Measurements from ENCODE around the gene RAB7A. TPM values are rescaled to one million over a fixed set of nuclear protein-coding genes. Genes with fewer than 3 reads are reported as not detected.

RAB7A gene
- polyA plus RNA-seq, 2 of the 4 experiments (the other 2 are of a cell fraction): 137 to 160 TPM

GRCh38 chr3:128781164-128781563, 55.2 kb downstream of the RAB7A start:
- H3K27ac ChIP-seq: no peak overlapping the region
- no peaks in the 10 kb centered on the region for H3K9me3 ChIP-seq
- FAIRE-seq (no peak), ATAC-seq (no peak), DNase-seq (ENCODE audit: low read depth in 1 of 2, low spot score in 1 of 2) (no peak)
- no peak overlapping the region for H3K4me3 ChIP-seq
- POLR2A ChIA-PET: no interaction called here
- CTCF ChIA-PET: interaction anchor here (0.7 to 2.4 kb wide), 4 partner anchors 14 to 1115 kb away, joined by 3 to 11 read pairs (median 6); no protein-coding TSS in a partner anchor
- no peak overlapping the region for H3K4me2 ChIP-seq
- WGBS (ENCODE audit: missing lambda C conversion rate): 100% methylated on average over 1 of the region's 1 CpG
- no peak for TF ChIP-seq CHD4 (IDR thresholded peaks at IDR 0.05; ENCODE audit: borderline replicate concordance)
- TF ChIP-seq POLR2AphosphoS2 (conservative IDR thresholded peaks at IDR 0.05; ENCODE audit: low read length): no peak
- TF ChIP-seq HDAC2 (IDR thresholded peaks at IDR 0.05): no peak
- peaks cover 41% of the 10 kb centered on the region for H3K4me1 ChIP-seq

DNA sequence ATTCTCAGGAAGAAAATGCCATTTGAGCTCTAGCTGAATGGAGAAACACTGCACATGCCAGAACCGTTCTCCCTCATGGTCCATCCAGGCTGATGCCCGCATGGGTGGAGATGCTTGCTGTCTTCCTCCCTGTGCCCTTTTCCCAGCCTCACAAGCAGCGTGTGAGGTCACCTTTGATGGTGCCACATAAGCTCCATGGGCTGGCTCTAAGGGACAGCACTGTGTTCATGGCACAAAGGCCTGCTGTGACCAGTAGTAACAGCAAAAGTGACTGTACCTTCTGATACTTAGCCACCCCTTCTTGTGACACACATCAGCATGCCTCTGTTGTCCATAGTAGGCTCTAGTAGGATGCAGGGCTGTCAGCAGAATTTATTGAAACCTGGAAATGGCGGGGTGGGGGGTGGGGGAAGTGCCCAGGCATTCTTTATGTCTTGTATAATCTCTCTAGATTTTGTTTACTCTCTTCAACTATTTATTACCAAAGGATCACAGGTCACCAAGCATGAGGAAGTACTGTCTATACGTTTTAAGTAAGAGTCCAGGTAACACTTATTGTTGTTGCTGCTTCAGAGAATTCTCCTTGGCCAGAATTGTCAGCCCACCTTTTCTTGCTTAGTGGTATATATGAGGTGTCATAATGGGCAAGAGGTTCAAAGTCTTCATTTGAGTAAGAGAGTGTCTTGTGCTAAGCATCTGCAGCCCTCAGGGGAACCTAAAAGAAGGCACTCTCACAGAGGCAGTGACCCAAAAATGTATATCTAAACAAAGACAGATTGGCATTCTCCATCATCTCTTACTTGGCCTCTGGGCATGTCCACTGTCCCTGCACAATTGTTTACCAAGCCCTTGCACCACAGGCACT, 56.5 kb downstream of the RAB7A start:
- no peak for FAIRE-seq
- POLR2A ChIA-PET: no interaction called here
- no peak for ATAC-seq
- TF ChIP-seq FOSL2 (IDR thresholded peaks at IDR 0.05) (no peak), FOSL2 (CRISPR knock-in tag; IDR thresholded peaks at IDR 0.05) (no peak), POLR2AphosphoS2 (conservative IDR thresholded peaks at IDR 0.05; ENCODE audit: low read length) (no peak), NR3C1 (IDR thresholded peaks at IDR 0.05) (no peak), POLR2A (IDR thresholded peaks at IDR 0.05; ENCODE audit: low read length) (no peak)
- TF ChIP-seq, protein P1, sequence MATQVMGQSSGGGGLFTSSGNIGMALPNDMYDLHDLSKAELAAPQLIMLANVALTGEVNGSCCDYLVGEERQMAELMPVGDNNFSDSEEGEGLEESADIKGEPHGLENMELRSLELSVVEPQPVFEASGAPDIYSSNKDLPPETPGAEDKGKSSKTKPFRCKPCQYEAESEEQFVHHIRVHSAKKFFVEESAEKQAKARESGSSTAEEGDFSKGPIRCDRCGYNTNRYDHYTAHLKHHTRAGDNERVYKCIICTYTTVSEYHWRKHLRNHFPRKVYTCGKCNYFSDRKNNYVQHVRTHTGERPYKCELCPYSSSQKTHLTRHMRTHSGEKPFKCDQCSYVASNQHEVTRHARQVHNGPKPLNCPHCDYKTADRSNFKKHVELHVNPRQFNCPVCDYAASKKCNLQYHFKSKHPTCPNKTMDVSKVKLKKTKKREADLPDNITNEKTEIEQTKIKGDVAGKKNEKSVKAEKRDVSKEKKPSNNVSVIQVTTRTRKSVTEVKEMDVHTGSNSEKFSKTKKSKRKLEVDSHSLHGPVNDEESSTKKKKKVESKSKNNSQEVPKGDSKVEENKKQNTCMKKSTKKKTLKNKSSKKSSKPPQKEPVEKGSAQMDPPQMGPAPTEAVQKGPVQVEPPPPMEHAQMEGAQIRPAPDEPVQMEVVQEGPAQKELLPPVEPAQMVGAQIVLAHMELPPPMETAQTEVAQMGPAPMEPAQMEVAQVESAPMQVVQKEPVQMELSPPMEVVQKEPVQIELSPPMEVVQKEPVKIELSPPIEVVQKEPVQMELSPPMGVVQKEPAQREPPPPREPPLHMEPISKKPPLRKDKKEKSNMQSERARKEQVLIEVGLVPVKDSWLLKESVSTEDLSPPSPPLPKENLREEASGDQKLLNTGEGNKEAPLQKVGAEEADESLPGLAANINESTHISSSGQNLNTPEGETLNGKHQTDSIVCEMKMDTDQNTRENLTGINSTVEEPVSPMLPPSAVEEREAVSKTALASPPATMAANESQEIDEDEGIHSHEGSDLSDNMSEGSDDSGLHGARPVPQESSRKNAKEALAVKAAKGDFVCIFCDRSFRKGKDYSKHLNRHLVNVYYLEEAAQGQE (IDR thresholded peaks at IDR 0.05): no peak
- DNase-seq (ENCODE audit: low read depth in 1 of 2, low spot score in 1 of 2): no peak
- peaks cover 55% of the 10 kb centered on the region for H3K4me1 ChIP-seq
- H3K9me3 ChIP-seq: no peaks in the 10 kb centered on the region
- no peak overlapping the region for H3K4me3 ChIP-seq
- H3K27ac ChIP-seq: no peak overlapping the region
- CTCF ChIA-PET: interaction anchor here (1.2 to 1.5 kb wide), 2 partner anchors 16 to 22 kb away, joined by 3 read pairs; no protein-coding TSS in a partner anchor
- peak overlapping the region; percentile 18; the same call in 1 of the 3 replicates for H3K4me2 ChIP-seq
- WGBS (ENCODE audit: missing lambda C conversion rate): 73% methylated on average over 5 of the region's 5 CpGs

GRCh38 chr3:128783774-128784173, 57.8 kb downstream of the RAB7A start:
- H3K27ac ChIP-seq: no peak overlapping the region
- ATAC-seq (no peak), DNase-seq (ENCODE audit: low read depth in 1 of 2, low spot score in 1 of 2) (no peak), FAIRE-seq (no peak)
- no peak overlapping the region for H3K4me2 ChIP-seq
- ChIA-PET POLR2A (no interaction called here), CTCF (interaction anchor here (3.0 kb wide), 1 partner anchor 103 kb away, joined by 9 read pairs; no protein-coding TSS in a partner anchor)
- no peaks in the 10 kb centered on the region for H3K9me3 ChIP-seq
- peaks cover 58% of the 10 kb centered on the region for H3K4me1 ChIP-seq
- TF ChIP-seq CHD2 (IDR thresholded peaks at IDR 0.05; ENCODE audit: low read length, partially characterized antibody) (no peak), CBX2 (IDR thresholded peaks at IDR 0.05; ENCODE audit: borderline replicate concordance, low read depth) (no peak), ESRRA (IDR thresholded peaks at IDR 0.05; ENCODE audit: borderline replicate concordance, low read length) (no peak), EHMT2 (IDR thresholded peaks at IDR 0.05; ENCODE audit: low read depth) (no peak), TP53 (CRISPR knock-in tag; IDR thresholded peaks at IDR 0.05) (no peak), RAD21 (conservative IDR thresholded peaks at IDR 0.05 in 1 of 2, IDR thresholded peaks at IDR 0.05 in 1 of 2) (no peak), SREBF2 (IDR thresholded peaks at IDR 0.05) (no peak), FOSB (CRISPR knock-in tag; IDR thresholded peaks at IDR 0.05) (no peak), ZNF302 (CRISPR knock-in tag; IDR thresholded peaks at IDR 0.05) (no peak), HOXB5 (CRISPR knock-in tag; IDR thresholded peaks at IDR 0.05) (no peak), FOXS1 (CRISPR knock-in tag; IDR thresholded peaks at IDR 0.05) (no peak)
- TF ChIP-seq, protein P2, sequence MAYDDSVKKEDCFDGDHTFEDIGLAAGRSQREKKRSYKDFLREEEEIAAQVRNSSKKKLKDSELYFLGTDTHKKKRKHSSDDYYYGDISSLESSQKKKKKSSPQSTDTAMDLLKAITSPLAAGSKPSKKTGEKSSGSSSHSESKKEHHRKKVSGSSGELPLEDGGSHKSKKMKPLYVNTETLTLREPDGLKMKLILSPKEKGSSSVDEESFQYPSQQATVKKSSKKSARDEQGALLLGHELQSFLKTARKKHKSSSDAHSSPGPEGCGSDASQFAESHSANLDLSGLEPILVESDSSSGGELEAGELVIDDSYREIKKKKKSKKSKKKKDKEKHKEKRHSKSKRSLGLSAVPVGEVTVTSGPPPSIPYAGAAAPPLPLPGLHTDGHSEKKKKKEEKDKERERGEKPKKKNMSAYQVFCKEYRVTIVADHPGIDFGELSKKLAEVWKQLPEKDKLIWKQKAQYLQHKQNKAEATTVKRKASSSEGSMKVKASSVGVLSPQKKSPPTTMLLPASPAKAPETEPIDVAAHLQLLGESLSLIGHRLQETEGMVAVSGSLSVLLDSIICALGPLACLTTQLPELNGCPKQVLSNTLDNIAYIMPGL (CRISPR knock-in tag; IDR thresholded peaks at IDR 0.05; ENCODE audit: borderline replicate concordance): no peak
- 85% methylated on average over 4 of the region's 4 CpGs for whole genome bisulfite sequencing (ENCODE audit: missing lambda C conversion rate)
- H3K4me3 ChIP-seq: no peak overlapping the region
